GM23338 (cell line): ENCODE results near the gene DPEP3. TPM values are rescaled to one million over a fixed set of nuclear protein-coding genes. Genes with fewer than 3 reads are reported as not detected.

ENCODE experiments used
- ATAC-seq: fragments of 200-7000 bp; cut with Tn5 transposase; 3 replicates; pipeline ENCODE4 v1.9.1; 2020
- DNase-seq: peaks from one replicate; pipeline ENCODE4 v3.0.0-alpha.2; 2015; ENCODE audit warnings: low spot score
- H2AFZ ChIP-seq: fragments of 200-600 bp; sonication (generic); 2 replicates; pipeline ENCODE4 v1.8.0; 2016; ENCODE audit warnings: antibody characterized with exemption, mild to moderate bottlenecking, moderate library complexity
- H3F3A ChIP-seq: fragments of 200-600 bp; sonication (generic); replicated peaks from 2 replicates; pipeline ENCODE4 v1.8.0; 2017; ENCODE audit warnings: antibody characterized with exemption, mixed run types, low read depth
- H3K27ac ChIP-seq: fragments of 200-600 bp; sonication (generic); 2 replicates; pipeline ENCODE4 v1.6.1; 2016; ENCODE audit warnings: low read depth
- H3K27me3 ChIP-seq: fragments of 200-600 bp; sonication (generic); 2 replicates; pipeline ENCODE4 v1.8.0; 2016; ENCODE audit warnings: mild to moderate bottlenecking, mixed run types, moderate library complexity; ENCODE audit not compliant: insufficient read depth
- H3K36me3 ChIP-seq: fragments of 200-600 bp; sonication (generic); 2 replicates; pipeline ENCODE4 v1.8.0; 2016; ENCODE audit warnings: mild to moderate bottlenecking; ENCODE audit not compliant: insufficient read depth
- H3K4me1 ChIP-seq: fragments of 200-600 bp; sonication (generic); 2 replicates; pipeline ENCODE4 v1.8.0; 2016; ENCODE audit warnings: mild to moderate bottlenecking, moderate library complexity; ENCODE audit not compliant: insufficient read depth
- H3K4me2 ChIP-seq: fragments of 200-600 bp; sonication (generic); 2 replicates; pipeline ENCODE4 v1.7.1; 2017; ENCODE audit warnings: mixed run types
- H3K4me3 ChIP-seq: fragments of 200-600 bp; sonication (generic); 2 replicates; pipeline ENCODE4 v1.6.1; 2016; ENCODE audit warnings: mixed run types
- H3K79me2 ChIP-seq: fragments of 200-600 bp; sonication (generic); replicated peaks from 2 replicates; pipeline ENCODE4 v1.8.0; 2017; ENCODE audit warnings: mild to moderate bottlenecking; ENCODE audit not compliant: insufficient read depth
- H3K9me2 ChIP-seq: fragments of 200-600 bp; sonication (generic); 2 replicates; pipeline ENCODE4 v1.8.0; 2017; ENCODE audit not compliant: insufficient read depth
- H4K20me1 ChIP-seq: fragments of 200-600 bp; sonication (generic); replicated peaks from 2 replicates; pipeline ENCODE4 v1.8.0; 2017; ENCODE audit warnings: mild to moderate bottlenecking; ENCODE audit not compliant: insufficient read depth
- H3K27ac Mint-ChIP-seq: 2 replicates; pipeline ENCODE4 v1.8.0; 2020; ENCODE audit warnings: inconsistent platforms, mild to moderate bottlenecking, moderate library complexity, mixed read lengths
- H3K27me3 Mint-ChIP-seq: 3 replicates; pipeline ENCODE4 v1.8.0; 2022; ENCODE audit warnings: low read depth, mild to moderate bottlenecking, moderate library complexity, mixed read lengths, inconsistent platforms; ENCODE audit not compliant: insufficient read depth, poor library complexity
- H3K36me3 Mint-ChIP-seq: 3 replicates; pipeline ENCODE4 v1.8.0; 2021; ENCODE audit warnings: low read depth, mild to moderate bottlenecking, inconsistent platforms, moderate library complexity, mixed read lengths
- H3K4me1 Mint-ChIP-seq: 3 replicates; pipeline ENCODE4 v1.8.0; 2020; ENCODE audit warnings: mild to moderate bottlenecking, inconsistent platforms, mixed read lengths
- H3K4me3 Mint-ChIP-seq: 3 replicates; pipeline ENCODE4 v1.8.0; 2021; ENCODE audit warnings: moderate library complexity, mild to moderate bottlenecking, inconsistent platforms, mixed read lengths
- H3K9me3 Mint-ChIP-seq: 3 replicates; pipeline ENCODE4 v1.8.0; 2020; ENCODE audit warnings: moderate library complexity, mild to moderate bottlenecking, inconsistent platforms, mixed read lengths
- CREB1 ChIP-seq: fragments of 250-450 bp; sonication (Bioruptor Pico); IDR thresholded peaks from 2 replicates; pipeline ENCODE4 v1.5.0; 2020; ENCODE audit warnings: low read depth, mild to moderate bottlenecking, moderate library complexity
- ETS1 ChIP-seq: IDR thresholded peaks from 2 replicates; pipeline ENCODE4 v1.6.1; 2016; ENCODE audit warnings: antibody characterized with exemption
- EZH2 ChIP-seq: fragments of 200-600 bp; sonication (generic); IDR thresholded peaks from one replicate; pipeline ENCODE4 v1.8.0; 2017; ENCODE audit warnings: antibody characterized with exemption, mild to moderate bottlenecking, low read depth; ENCODE audit not compliant: unreplicated experiment
- JUNB ChIP-seq: IDR thresholded peaks from one replicate; pipeline ENCODE4 v1.6.1; 2016; ENCODE audit warnings: antibody characterized with exemption; ENCODE audit not compliant: unreplicated experiment
- NANOG ChIP-seq: IDR thresholded peaks from 2 replicates; pipeline ENCODE4 v1.6.1; 2016; ENCODE audit warnings: antibody characterized with exemption, borderline replicate concordance
- POLR2AphosphoS5 ChIP-seq: IDR thresholded peaks from 2 replicates; pipeline ENCODE4 v1.6.1; 2016; ENCODE audit warnings: antibody characterized with exemption, low read depth
- ZNF331 ChIP-seq: fragments of 250-450 bp; sonication (Bioruptor Pico); IDR thresholded peaks from 2 replicates; pipeline ENCODE4 v1.5.0; 2020; ENCODE audit warnings: low read depth, mild to moderate bottlenecking, moderate library complexity
- polyA plus RNA-seq: library from polyadenylated mRNA; unstranded; fragments of >200 nt; fragmentation: Nextera tagmentation; extraction: Ambion mirVana; gene quantifications from 2 replicates; pipeline ENCODE4 v1.2.1, GENCODE V29; 2016
- total RNA-seq: library from RNA; depleted of rRNA; stranded (reverse); fragments of >200 nt; shearing (Covaris generic); gene quantifications from 2 replicates; pipeline ENCODE4 v1.2.3, GENCODE V29; 2014
- TF ChIP-seq, protein P1 (sequence below), 2 experiments: fragments of 200-600 bp in 1 of 2; sonication (generic) in 1 of 2; conservative IDR thresholded peaks; 2 replicates each; pipeline versions ENCODE4 v1.5.1 to v1.6.1; 2016 to 2017; ENCODE audit warnings: antibody characterized with exemption in 2 of 2, low read depth in 2 of 2, mild to moderate bottlenecking in 2 of 2, moderate library complexity in 1 of 2
- TF ChIP-seq, protein P2 (sequence below): IDR thresholded peaks from one replicate; pipeline ENCODE4 v1.6.1; 2018; ENCODE audit warnings: antibody characterized with exemption; ENCODE audit not compliant: unreplicated experiment

The DPEP3 gene
- total and polyA plus RNA-seq, 2 experiments from 2014 or later = 8.8 to 18.4 TPM

DNA sequence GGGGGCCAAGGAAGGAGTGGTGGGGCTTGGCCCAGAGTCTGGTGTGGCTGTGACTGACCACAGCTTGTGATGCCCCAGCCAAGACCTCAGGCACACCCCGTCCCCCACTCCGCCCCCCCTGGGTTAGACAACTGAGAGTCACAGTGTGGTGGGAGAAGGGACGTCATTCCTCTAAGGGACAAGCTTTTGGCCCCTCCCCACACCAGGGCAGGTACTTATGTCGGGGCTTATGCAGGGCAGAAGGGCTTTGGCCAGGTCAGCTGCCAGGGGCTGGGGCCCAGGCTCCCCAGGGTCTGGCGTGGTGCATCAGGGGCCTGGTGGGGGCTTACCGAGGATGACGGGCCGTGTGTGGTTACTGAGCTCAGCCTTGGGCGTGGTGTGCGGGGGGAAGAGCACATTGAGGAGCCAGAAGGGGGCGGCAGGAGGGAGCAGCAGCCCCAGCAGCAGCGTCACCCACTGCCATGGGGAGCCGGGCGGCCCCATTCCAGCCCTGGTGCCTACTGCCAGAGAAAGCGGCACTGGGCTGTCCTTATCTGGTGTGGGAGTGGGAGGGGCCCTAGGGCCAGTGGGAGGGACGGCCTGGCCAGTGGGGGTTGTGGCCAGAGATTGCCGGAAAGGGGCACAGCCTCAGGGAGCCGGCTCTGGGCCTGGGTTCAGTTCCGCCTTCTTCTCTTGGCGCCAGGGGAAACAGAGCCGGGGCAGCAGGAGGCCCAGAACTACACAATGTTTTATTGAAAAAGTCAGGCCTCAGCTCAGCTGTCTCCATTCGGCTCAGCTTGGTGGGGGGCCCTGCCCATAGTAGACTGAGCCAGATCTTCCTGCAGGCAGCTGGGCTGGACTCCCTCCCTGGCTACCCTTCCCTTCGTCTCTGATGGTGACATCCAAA is 36.4 kb downstream of the DPEP3 start, which contains the start of gene LCAT:
Gene LCAT (minus strand): TSS at position 502 of the 886 bp plus-strand sequence. CDS start 19 bp downstream, at position 483.
- Histone ChIP-seq H3K4me3 (no peak within 1 kb of the TSS), H3K27me3 (no peaks in the 10 kb centered on the region), H3K27ac (no peak within 1 kb of the TSS), H3K4me1 (no peaks in the 10 kb centered on the region), H4K20me1 (peaks cover 14% of the 10 kb centered on the region), H3K9me2 (no peaks in the 10 kb centered on the region), H3K36me3 (peaks cover 11% of the 10 kb centered on the region; the same call in 1 of the 2 replicates), H3F3A (peaks cover 14% of the 10 kb centered on the region), H2AFZ (no peak within 1 kb of the TSS), H3K4me2 (no peak within 1 kb of the TSS), H3K79me2 (no peaks in the 10 kb centered on the region)
- peak; percentile 37 for ATAC-seq
- H3K4me1 Mint-ChIP-seq = peaks cover 4% of the 10 kb centered on the region; the same call in 2 of the 3 replicates
- no peak for DNase-seq
- peaks cover 31% of the 10 kb centered on the region for H3K36me3 Mint-ChIP-seq
- no peak within 1 kb of the TSS for H3K4me3 Mint-ChIP-seq
- H3K9me3 Mint-ChIP-seq = no peaks in the 10 kb centered on the region
- TF ChIP-seq, protein P1, sequence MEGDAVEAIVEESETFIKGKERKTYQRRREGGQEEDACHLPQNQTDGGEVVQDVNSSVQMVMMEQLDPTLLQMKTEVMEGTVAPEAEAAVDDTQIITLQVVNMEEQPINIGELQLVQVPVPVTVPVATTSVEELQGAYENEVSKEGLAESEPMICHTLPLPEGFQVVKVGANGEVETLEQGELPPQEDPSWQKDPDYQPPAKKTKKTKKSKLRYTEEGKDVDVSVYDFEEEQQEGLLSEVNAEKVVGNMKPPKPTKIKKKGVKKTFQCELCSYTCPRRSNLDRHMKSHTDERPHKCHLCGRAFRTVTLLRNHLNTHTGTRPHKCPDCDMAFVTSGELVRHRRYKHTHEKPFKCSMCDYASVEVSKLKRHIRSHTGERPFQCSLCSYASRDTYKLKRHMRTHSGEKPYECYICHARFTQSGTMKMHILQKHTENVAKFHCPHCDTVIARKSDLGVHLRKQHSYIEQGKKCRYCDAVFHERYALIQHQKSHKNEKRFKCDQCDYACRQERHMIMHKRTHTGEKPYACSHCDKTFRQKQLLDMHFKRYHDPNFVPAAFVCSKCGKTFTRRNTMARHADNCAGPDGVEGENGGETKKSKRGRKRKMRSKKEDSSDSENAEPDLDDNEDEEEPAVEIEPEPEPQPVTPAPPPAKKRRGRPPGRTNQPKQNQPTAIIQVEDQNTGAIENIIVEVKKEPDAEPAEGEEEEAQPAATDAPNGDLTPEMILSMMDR (conservative IDR thresholded peaks at IDR 0.05; ENCODE audit: low read depth in 2 of 2) = peak; percentile 32 to 53
- TF ChIP-seq NANOG = no peak
- TF ChIP-seq POLR2AphosphoS5 = peak; percentile 29; the same call in 1 of the 2 replicates
- no peak for TF ChIP-seq JUNB
- H3K27ac Mint-ChIP-seq = no peak within 1 kb of the TSS
- H3K27me3 Mint-ChIP-seq = peaks cover 8% of the 10 kb centered on the region

DNA sequence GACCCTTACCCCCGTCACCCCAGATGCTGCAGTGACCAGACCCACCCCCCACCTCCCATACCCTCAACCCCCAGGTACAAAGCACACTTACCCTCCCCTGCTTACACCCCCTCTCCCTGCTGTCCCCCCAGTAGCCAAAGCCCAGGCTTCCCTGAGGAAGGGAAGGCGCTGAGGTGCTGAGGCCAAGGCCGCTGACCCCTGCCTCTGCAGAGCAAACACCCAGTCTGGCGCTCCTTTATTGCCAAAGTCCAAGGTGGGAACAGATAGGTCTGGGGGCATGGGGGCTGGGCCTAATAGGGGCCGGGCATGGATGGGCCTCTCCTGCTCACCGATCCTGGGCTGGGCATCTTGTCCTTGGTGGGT is 37.1 kb downstream of the DPEP3 start:
- H3K4me3 ChIP-seq = no peak overlapping the region
- H3K79me2 ChIP-seq = no peaks in the 10 kb centered on the region
- TF ChIP-seq CREB1 (no peak), EZH2 (no peak), ETS1 (no peak), NANOG (no peak), ZNF331 (CRISPR knock-in tag) (no peak)
- TF ChIP-seq, protein P2, sequence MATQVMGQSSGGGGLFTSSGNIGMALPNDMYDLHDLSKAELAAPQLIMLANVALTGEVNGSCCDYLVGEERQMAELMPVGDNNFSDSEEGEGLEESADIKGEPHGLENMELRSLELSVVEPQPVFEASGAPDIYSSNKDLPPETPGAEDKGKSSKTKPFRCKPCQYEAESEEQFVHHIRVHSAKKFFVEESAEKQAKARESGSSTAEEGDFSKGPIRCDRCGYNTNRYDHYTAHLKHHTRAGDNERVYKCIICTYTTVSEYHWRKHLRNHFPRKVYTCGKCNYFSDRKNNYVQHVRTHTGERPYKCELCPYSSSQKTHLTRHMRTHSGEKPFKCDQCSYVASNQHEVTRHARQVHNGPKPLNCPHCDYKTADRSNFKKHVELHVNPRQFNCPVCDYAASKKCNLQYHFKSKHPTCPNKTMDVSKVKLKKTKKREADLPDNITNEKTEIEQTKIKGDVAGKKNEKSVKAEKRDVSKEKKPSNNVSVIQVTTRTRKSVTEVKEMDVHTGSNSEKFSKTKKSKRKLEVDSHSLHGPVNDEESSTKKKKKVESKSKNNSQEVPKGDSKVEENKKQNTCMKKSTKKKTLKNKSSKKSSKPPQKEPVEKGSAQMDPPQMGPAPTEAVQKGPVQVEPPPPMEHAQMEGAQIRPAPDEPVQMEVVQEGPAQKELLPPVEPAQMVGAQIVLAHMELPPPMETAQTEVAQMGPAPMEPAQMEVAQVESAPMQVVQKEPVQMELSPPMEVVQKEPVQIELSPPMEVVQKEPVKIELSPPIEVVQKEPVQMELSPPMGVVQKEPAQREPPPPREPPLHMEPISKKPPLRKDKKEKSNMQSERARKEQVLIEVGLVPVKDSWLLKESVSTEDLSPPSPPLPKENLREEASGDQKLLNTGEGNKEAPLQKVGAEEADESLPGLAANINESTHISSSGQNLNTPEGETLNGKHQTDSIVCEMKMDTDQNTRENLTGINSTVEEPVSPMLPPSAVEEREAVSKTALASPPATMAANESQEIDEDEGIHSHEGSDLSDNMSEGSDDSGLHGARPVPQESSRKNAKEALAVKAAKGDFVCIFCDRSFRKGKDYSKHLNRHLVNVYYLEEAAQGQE = no peak

More for the DNA sequence above, 37.1 kb downstream of the DPEP3 start:
- Histone ChIP-seq H2AFZ (no peak overlapping the region), H3K36me3 (peaks cover 8% of the 10 kb centered on the region; the same call in 1 of the 2 replicates), H3F3A (peaks cover 14% of the 10 kb centered on the region), H3K4me2 (no peak overlapping the region), H3K27me3 (no peaks in the 10 kb centered on the region), H4K20me1 (peaks cover 14% of the 10 kb centered on the region), H3K27ac (no peak overlapping the region), H3K4me1 (no peaks in the 10 kb centered on the region), H3K9me2 (no peaks in the 10 kb centered on the region)
- H3K9me3 Mint-ChIP-seq = no peaks in the 10 kb centered on the region
- peaks cover 29% of the 10 kb centered on the region for H3K36me3 Mint-ChIP-seq
- DNase-seq = no peak
- peaks cover 7% of the 10 kb centered on the region for H3K27me3 Mint-ChIP-seq
- H3K4me1 Mint-ChIP-seq = peaks cover 4% of the 10 kb centered on the region; the same call in 2 of the 3 replicates
- no peak overlapping the region for H3K4me3 Mint-ChIP-seq
- H3K27ac Mint-ChIP-seq = no peak overlapping the region
- ATAC-seq = no peak
